ENCODE results near the gene CSMD2.
A peak's percentile ranks its signal among the peaks of the same experiment; 100 is the strongest.

DNA sequence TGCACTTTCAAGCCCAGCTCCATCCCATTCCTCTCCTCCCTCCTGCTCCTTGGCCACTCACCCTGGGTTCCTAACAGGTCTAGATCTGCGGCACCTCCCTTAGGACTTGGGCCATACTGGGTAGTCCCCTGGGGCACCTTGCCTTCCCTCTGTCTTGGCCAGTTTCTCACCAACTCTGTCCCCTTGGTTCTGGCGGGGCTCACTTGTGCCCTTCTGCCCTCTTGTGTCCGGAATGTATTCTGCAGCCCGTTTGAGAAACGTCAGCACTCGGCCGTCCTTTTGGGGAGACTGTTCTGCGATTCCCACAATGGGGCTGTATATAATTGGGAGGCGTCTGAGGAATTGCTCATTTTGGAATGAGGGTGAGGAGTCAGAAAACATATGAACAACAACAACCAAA is 530.2 kb downstream of the CSMD2 start:
- TF ChIP-seq, protein P1, sequence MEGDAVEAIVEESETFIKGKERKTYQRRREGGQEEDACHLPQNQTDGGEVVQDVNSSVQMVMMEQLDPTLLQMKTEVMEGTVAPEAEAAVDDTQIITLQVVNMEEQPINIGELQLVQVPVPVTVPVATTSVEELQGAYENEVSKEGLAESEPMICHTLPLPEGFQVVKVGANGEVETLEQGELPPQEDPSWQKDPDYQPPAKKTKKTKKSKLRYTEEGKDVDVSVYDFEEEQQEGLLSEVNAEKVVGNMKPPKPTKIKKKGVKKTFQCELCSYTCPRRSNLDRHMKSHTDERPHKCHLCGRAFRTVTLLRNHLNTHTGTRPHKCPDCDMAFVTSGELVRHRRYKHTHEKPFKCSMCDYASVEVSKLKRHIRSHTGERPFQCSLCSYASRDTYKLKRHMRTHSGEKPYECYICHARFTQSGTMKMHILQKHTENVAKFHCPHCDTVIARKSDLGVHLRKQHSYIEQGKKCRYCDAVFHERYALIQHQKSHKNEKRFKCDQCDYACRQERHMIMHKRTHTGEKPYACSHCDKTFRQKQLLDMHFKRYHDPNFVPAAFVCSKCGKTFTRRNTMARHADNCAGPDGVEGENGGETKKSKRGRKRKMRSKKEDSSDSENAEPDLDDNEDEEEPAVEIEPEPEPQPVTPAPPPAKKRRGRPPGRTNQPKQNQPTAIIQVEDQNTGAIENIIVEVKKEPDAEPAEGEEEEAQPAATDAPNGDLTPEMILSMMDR (conservative IDR thresholded peaks at IDR 0.05; ENCODE audit: low read length), result peak; percentile 79
- no peak for TF ChIP-seq EZH2phosphoT487 (IDR thresholded peaks at IDR 0.05; ENCODE audit: borderline replicate concordance, low read depth, low read length)
